Neural cell (in vitro differentiated cells): ENCODE measurements around the gene PI4K2B.

Source experiments
- EZH2 ChIP-seq: fragments of 200-600, 300-800 bp; shearing (Covaris generic), sonication (generic); IDR thresholded peaks from 2 replicates; pipeline ENCODE4 v1.6.1; 2014; ENCODE audit warnings: antibody characterized with exemption, low read length, borderline replicate concordance, mild to moderate bottlenecking; ENCODE audit not compliant: insufficient read depth, poor library complexity, severe bottlenecking
- POLR2AphosphoS5 ChIP-seq: IDR thresholded peaks from 2 replicates; pipeline ENCODE4 v1.6.1; 2012
- TF ChIP-seq, protein P1 (sequence below): fragments of 450-650 bp; IDR thresholded peaks from 2 replicates; pipeline ENCODE4 v1.5.1; 2014; ENCODE audit warnings: antibody characterized with exemption, mild to moderate bottlenecking, moderate library complexity; ENCODE audit not compliant: poor library complexity, severe bottlenecking

DNA sequence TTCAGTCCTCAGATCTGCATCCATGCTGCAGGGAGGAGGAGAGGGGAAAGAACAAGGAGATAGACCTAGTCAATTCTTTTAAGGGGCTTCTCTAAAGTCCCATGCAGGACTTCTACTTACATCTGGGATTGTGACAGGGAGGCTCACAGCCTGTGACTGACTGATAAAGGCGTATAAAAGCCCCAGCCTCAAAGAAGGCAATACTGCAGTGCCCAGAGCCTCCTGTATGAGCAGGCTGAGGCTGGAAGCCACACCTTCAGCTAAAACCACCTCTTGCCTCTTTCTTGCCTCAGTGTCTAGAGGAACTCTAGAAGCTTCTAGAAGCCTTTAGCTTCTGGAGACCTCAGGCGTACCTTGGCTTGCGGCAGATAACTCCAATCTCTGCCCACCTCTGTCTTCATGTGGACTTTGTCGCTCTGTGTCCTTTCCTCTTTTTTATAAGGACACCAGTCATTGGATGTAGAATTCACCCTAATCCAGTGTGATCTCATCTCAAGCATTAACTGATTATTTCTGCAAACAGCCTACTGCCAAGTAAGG lies 72.8 kb downstream of the PI4K2B start:
- TF ChIP-seq, protein P1, sequence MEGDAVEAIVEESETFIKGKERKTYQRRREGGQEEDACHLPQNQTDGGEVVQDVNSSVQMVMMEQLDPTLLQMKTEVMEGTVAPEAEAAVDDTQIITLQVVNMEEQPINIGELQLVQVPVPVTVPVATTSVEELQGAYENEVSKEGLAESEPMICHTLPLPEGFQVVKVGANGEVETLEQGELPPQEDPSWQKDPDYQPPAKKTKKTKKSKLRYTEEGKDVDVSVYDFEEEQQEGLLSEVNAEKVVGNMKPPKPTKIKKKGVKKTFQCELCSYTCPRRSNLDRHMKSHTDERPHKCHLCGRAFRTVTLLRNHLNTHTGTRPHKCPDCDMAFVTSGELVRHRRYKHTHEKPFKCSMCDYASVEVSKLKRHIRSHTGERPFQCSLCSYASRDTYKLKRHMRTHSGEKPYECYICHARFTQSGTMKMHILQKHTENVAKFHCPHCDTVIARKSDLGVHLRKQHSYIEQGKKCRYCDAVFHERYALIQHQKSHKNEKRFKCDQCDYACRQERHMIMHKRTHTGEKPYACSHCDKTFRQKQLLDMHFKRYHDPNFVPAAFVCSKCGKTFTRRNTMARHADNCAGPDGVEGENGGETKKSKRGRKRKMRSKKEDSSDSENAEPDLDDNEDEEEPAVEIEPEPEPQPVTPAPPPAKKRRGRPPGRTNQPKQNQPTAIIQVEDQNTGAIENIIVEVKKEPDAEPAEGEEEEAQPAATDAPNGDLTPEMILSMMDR, result no peak
- TF ChIP-seq EZH2 (no peak), POLR2AphosphoS5 (no peak)
